GM23338 (cell line): Measurements from ENCODE around the gene PTPRC. TPM values are rescaled to one million over a fixed set of nuclear protein-coding genes. Genes with fewer than 3 reads are reported as not detected.
A peak's percentile ranks its signal among the peaks of the same experiment; 100 is the strongest.

ENCODE experiments used
- ATAC-seq: fragments of 200-7000 bp; cut with Tn5 transposase; 3 replicates; pipeline ENCODE4 v1.9.1; 2020
- DNase-seq: peaks from one replicate; pipeline ENCODE4 v3.0.0-alpha.2; 2015; ENCODE audit warnings: low spot score
- H2AFZ ChIP-seq: fragments of 200-600 bp; sonication (generic); 2 replicates; pipeline ENCODE4 v1.8.0; 2016; ENCODE audit warnings: antibody characterized with exemption, mild to moderate bottlenecking, moderate library complexity
- H3F3A ChIP-seq: fragments of 200-600 bp; sonication (generic); replicated peaks from 2 replicates; pipeline ENCODE4 v1.8.0; 2017; ENCODE audit warnings: antibody characterized with exemption, mixed run types, low read depth
- H3K27ac ChIP-seq: fragments of 200-600 bp; sonication (generic); 2 replicates; pipeline ENCODE4 v1.6.1; 2016; ENCODE audit warnings: low read depth
- H3K27me3 ChIP-seq: fragments of 200-600 bp; sonication (generic); 2 replicates; pipeline ENCODE4 v1.8.0; 2016; ENCODE audit warnings: mild to moderate bottlenecking, mixed run types, moderate library complexity; ENCODE audit not compliant: insufficient read depth
- H3K36me3 ChIP-seq: fragments of 200-600 bp; sonication (generic); 2 replicates; pipeline ENCODE4 v1.8.0; 2016; ENCODE audit warnings: mild to moderate bottlenecking; ENCODE audit not compliant: insufficient read depth
- H3K4me1 ChIP-seq: fragments of 200-600 bp; sonication (generic); 2 replicates; pipeline ENCODE4 v1.8.0; 2016; ENCODE audit warnings: mild to moderate bottlenecking, moderate library complexity; ENCODE audit not compliant: insufficient read depth
- H3K4me2 ChIP-seq: fragments of 200-600 bp; sonication (generic); 2 replicates; pipeline ENCODE4 v1.7.1; 2017; ENCODE audit warnings: mixed run types
- H3K4me3 ChIP-seq: fragments of 200-600 bp; sonication (generic); 2 replicates; pipeline ENCODE4 v1.6.1; 2016; ENCODE audit warnings: mixed run types
- H3K79me2 ChIP-seq: fragments of 200-600 bp; sonication (generic); replicated peaks from 2 replicates; pipeline ENCODE4 v1.8.0; 2017; ENCODE audit warnings: mild to moderate bottlenecking; ENCODE audit not compliant: insufficient read depth
- H3K9me2 ChIP-seq: fragments of 200-600 bp; sonication (generic); 2 replicates; pipeline ENCODE4 v1.8.0; 2017; ENCODE audit not compliant: insufficient read depth
- H4K20me1 ChIP-seq: fragments of 200-600 bp; sonication (generic); replicated peaks from 2 replicates; pipeline ENCODE4 v1.8.0; 2017; ENCODE audit warnings: mild to moderate bottlenecking; ENCODE audit not compliant: insufficient read depth
- H3K27ac Mint-ChIP-seq: 2 replicates; pipeline ENCODE4 v1.8.0; 2020; ENCODE audit warnings: inconsistent platforms, mild to moderate bottlenecking, moderate library complexity, mixed read lengths
- H3K27me3 Mint-ChIP-seq: 3 replicates; pipeline ENCODE4 v1.8.0; 2022; ENCODE audit warnings: low read depth, mild to moderate bottlenecking, moderate library complexity, mixed read lengths, inconsistent platforms; ENCODE audit not compliant: insufficient read depth, poor library complexity
- H3K36me3 Mint-ChIP-seq: 3 replicates; pipeline ENCODE4 v1.8.0; 2021; ENCODE audit warnings: low read depth, mild to moderate bottlenecking, inconsistent platforms, moderate library complexity, mixed read lengths
- H3K4me1 Mint-ChIP-seq: 3 replicates; pipeline ENCODE4 v1.8.0; 2020; ENCODE audit warnings: mild to moderate bottlenecking, inconsistent platforms, mixed read lengths
- H3K4me3 Mint-ChIP-seq: 3 replicates; pipeline ENCODE4 v1.8.0; 2021; ENCODE audit warnings: moderate library complexity, mild to moderate bottlenecking, inconsistent platforms, mixed read lengths
- H3K9me3 Mint-ChIP-seq: 3 replicates; pipeline ENCODE4 v1.8.0; 2020; ENCODE audit warnings: moderate library complexity, mild to moderate bottlenecking, inconsistent platforms, mixed read lengths
- EZH2 ChIP-seq: fragments of 200-600 bp; sonication (generic); IDR thresholded peaks from one replicate; pipeline ENCODE4 v1.8.0; 2017; ENCODE audit warnings: antibody characterized with exemption, mild to moderate bottlenecking, low read depth; ENCODE audit not compliant: unreplicated experiment
- STAT1 ChIP-seq: IDR thresholded peaks from one replicate; pipeline ENCODE4 v1.6.1; 2016; ENCODE audit warnings: antibody characterized with exemption; ENCODE audit not compliant: unreplicated experiment
- polyA plus RNA-seq: library from polyadenylated mRNA; unstranded; fragments of >200 nt; fragmentation: Nextera tagmentation; extraction: Ambion mirVana; gene quantifications from 2 replicates; pipeline ENCODE4 v1.2.1, GENCODE V29; 2016
- total RNA-seq: library from RNA; depleted of rRNA; stranded (reverse); fragments of >200 nt; shearing (Covaris generic); gene quantifications from 2 replicates; pipeline ENCODE4 v1.2.3, GENCODE V29; 2014
- TF ChIP-seq, protein P1 (sequence below): IDR thresholded peaks from 2 replicates; pipeline ENCODE4 v1.6.1; 2016; ENCODE audit warnings: antibody characterized with exemption
- TF ChIP-seq, protein P2 (sequence below): fragments of 250-450 bp; sonication (Bioruptor Pico); IDR thresholded peaks from 2 replicates; pipeline ENCODE4 v1.5.0; 2020; ENCODE audit warnings: mild to moderate bottlenecking, moderate library complexity
- TF ChIP-seq, protein P3 (sequence below): IDR thresholded peaks from one replicate; pipeline ENCODE4 v1.6.1; 2018; ENCODE audit warnings: antibody characterized with exemption; ENCODE audit not compliant: unreplicated experiment

Gene PTPRC
- total and polyA plus RNA-seq, 2 experiments from 2014 or later, result 0.10 to 0.52 TPM

DNA sequence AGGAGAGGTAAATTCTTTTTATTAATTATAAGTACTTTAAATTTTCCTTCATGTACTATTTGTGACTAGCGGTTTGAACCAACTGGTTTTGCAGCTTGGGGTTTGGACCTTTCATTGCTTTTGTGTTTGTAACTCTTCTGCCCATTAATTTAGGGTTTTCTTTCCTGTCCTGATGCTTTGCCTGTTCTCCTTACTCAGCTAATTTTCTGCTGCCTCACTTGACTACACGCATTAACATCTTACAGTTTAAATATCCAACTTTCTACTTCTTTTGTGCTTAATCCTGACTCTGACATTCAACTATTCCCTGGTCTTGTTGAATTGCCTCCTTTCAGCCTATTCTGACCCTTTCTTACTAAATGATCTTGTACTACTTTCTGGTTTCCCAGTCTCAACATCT is 135.6 kb downstream of the PTPRC start (continued):
- TF ChIP-seq, protein P1, sequence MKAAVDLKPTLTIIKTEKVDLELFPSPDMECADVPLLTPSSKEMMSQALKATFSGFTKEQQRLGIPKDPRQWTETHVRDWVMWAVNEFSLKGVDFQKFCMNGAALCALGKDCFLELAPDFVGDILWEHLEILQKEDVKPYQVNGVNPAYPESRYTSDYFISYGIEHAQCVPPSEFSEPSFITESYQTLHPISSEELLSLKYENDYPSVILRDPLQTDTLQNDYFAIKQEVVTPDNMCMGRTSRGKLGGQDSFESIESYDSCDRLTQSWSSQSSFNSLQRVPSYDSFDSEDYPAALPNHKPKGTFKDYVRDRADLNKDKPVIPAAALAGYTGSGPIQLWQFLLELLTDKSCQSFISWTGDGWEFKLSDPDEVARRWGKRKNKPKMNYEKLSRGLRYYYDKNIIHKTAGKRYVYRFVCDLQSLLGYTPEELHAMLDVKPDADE, result no peak
- no peak for TF ChIP-seq EZH2

DNA sequence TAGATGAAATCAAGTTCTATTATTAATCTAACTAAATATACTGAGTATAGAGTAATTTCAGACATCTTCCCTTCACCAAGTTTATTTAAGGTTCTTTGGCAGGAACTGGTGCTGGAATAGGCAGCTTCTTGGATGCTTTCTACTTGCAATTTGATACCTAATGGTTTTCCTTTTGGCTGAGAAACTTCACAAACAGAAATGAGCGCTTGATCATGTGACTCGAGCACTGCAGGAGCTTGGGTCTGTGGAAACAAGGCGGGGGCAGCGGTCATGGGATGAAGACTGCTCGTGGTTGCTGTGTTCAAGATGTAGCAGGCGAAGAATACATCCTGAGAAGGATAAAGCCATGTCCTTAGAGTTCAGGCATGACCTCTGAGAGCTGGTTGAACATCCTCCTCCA is 136.8 kb downstream of the PTPRC start:
- H3K4me1 Mint-ChIP-seq, result peaks cover 11% of the 10 kb centered on the region
- ATAC-seq (no peak), DNase-seq (no peak)
- H3F3A ChIP-seq, result no peaks in the 10 kb centered on the region
- H3K4me2 ChIP-seq, result no peak overlapping the region
- H2AFZ ChIP-seq, result 0 out of 2 replicates have a peak overlapping the region, but pooled peaks have one; percentile 48
- TF ChIP-seq STAT1, result no peak
- TF ChIP-seq, protein P2, sequence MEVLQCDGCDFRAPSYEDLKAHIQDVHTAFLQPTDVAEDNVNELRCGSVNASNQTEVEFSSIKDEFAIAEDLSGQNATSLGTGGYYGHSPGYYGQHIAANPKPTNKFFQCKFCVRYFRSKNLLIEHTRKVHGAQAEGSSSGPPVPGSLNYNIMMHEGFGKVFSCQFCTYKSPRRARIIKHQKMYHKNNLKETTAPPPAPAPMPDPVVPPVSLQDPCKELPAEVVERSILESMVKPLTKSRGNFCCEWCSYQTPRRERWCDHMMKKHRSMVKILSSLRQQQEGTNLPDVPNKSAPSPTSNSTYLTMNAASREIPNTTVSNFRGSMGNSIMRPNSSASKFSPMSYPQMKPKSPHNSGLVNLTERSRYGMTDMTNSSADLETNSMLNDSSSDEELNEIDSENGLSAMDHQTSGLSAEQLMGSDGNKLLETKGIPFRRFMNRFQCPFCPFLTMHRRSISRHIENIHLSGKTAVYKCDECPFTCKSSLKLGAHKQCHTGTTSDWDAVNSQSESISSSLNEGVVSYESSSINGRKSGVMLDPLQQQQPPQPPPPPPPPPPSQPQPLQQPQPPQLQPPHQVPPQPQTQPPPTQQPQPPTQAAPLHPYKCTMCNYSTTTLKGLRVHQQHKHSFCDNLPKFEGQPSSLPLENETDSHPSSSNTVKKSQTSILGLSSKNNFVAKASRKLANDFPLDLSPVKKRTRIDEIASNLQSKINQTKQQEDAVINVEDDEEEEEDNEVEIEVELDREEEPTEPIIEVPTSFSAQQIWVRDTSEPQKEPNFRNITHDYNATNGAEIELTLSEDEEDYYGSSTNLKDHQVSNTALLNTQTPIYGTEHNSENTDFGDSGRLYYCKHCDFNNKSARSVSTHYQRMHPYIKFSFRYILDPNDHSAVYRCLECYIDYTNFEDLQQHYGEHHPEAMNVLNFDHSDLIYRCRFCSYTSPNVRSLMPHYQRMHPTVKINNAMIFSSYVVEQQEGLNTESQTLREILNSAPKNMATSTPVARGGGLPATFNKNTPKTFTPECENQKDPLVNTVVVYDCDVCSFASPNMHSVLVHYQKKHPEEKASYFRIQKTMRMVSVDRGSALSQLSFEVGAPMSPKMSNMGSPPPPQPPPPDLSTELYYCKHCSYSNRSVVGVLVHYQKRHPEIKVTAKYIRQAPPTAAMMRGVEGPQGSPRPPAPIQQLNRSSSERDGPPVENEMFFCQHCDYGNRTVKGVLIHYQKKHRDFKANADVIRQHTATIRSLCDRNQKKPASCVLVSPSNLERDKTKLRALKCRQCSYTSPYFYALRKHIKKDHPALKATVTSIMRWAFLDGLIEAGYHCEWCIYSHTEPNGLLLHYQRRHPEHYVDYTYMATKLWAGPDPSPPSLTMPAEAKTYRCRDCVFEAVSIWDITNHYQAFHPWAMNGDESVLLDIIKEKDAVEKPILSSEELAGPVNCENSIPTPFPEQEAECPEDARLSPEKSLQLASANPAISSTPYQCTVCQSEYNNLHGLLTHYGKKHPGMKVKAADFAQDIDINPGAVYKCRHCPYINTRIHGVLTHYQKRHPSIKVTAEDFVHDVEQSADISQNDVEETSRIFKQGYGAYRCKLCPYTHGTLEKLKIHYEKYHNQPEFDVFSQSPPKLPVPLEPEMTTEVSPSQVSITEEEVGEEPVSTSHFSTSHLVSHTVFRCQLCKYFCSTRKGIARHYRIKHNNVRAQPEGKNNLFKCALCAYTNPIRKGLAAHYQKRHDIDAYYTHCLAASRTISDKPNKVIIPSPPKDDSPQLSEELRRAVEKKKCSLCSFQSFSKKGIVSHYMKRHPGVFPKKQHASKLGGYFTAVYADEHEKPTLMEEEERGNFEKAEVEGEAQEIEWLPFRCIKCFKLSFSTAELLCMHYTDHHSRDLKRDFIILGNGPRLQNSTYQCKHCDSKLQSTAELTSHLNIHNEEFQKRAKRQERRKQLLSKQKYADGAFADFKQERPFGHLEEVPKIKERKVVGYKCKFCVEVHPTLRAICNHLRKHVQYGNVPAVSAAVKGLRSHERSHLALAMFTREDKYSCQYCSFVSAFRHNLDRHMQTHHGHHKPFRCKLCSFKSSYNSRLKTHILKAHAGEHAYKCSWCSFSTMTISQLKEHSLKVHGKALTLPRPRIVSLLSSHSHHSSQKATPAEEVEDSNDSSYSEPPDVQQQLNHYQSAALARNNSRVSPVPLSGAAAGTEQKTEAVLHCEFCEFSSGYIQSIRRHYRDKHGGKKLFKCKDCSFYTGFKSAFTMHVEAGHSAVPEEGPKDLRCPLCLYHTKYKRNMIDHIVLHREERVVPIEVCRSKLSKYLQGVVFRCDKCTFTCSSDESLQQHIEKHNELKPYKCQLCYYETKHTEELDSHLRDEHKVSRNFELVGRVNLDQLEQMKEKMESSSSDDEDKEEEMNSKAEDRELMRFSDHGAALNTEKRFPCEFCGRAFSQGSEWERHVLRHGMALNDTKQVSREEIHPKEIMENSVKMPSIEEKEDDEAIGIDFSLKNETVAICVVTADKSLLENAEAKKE, result no peak
- TF ChIP-seq, protein P3, sequence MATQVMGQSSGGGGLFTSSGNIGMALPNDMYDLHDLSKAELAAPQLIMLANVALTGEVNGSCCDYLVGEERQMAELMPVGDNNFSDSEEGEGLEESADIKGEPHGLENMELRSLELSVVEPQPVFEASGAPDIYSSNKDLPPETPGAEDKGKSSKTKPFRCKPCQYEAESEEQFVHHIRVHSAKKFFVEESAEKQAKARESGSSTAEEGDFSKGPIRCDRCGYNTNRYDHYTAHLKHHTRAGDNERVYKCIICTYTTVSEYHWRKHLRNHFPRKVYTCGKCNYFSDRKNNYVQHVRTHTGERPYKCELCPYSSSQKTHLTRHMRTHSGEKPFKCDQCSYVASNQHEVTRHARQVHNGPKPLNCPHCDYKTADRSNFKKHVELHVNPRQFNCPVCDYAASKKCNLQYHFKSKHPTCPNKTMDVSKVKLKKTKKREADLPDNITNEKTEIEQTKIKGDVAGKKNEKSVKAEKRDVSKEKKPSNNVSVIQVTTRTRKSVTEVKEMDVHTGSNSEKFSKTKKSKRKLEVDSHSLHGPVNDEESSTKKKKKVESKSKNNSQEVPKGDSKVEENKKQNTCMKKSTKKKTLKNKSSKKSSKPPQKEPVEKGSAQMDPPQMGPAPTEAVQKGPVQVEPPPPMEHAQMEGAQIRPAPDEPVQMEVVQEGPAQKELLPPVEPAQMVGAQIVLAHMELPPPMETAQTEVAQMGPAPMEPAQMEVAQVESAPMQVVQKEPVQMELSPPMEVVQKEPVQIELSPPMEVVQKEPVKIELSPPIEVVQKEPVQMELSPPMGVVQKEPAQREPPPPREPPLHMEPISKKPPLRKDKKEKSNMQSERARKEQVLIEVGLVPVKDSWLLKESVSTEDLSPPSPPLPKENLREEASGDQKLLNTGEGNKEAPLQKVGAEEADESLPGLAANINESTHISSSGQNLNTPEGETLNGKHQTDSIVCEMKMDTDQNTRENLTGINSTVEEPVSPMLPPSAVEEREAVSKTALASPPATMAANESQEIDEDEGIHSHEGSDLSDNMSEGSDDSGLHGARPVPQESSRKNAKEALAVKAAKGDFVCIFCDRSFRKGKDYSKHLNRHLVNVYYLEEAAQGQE, result no peak
- no peaks in the 10 kb centered on the region for H3K4me1 ChIP-seq
- no peaks in the 10 kb centered on the region for H3K36me3 ChIP-seq
- no peak overlapping the region for H3K4me3 ChIP-seq
- H3K9me2 ChIP-seq, result peaks cover 7% of the 10 kb centered on the region; the same call in 1 of the 2 replicates
- no peak overlapping the region for H3K4me3 Mint-ChIP-seq
- no peaks in the 10 kb centered on the region for H3K79me2 ChIP-seq
- no peaks in the 10 kb centered on the region for H4K20me1 ChIP-seq
- no peaks in the 10 kb centered on the region for H3K36me3 Mint-ChIP-seq
- no peak overlapping the region for H3K27ac Mint-ChIP-seq
- H3K9me3 Mint-ChIP-seq, result no peaks in the 10 kb centered on the region
- H3K27ac ChIP-seq, result no peak overlapping the region
- H3K27me3 ChIP-seq, result no peaks in the 10 kb centered on the region
- no peaks in the 10 kb centered on the region for H3K27me3 Mint-ChIP-seq
